GM10266 (cell line): Measurements from ENCODE around the gene P2RY2.

Experiments
- DNase-seq: peaks from one replicate; pipeline ENCODE4 v3.0.0; 2012; ENCODE audit errors: extremely low spot score
- TF ChIP-seq, protein P1 (sequence below): IDR thresholded peaks from 2 replicates; pipeline ENCODE4 v1.5.1; 2012; ENCODE audit warnings: mild to moderate bottlenecking, low read depth; ENCODE audit not compliant: control insufficient read depth, insufficient read depth; ENCODE audit errors: missing control alignments

The P2RY2 gene

DNA sequence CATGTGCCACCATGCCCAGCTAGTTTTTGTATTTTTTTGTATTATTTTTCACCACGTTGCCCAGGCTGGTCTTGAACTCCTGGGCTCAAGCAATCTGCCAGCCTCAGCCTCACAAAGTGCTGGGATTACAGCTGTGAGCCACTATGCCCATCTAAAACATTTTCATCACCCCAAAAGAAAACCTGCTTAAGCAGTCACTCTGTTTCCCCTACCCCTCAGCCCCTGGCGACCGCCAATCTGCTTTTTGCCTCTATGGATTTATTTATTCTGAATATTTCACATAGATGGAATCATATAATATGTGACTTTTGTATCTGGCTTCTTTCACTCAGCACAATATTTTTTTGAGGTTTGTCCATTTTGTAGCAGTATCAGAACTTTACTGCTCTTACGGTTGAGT, 18.6 kb upstream of the P2RY2 start:
- TF ChIP-seq, protein P1, sequence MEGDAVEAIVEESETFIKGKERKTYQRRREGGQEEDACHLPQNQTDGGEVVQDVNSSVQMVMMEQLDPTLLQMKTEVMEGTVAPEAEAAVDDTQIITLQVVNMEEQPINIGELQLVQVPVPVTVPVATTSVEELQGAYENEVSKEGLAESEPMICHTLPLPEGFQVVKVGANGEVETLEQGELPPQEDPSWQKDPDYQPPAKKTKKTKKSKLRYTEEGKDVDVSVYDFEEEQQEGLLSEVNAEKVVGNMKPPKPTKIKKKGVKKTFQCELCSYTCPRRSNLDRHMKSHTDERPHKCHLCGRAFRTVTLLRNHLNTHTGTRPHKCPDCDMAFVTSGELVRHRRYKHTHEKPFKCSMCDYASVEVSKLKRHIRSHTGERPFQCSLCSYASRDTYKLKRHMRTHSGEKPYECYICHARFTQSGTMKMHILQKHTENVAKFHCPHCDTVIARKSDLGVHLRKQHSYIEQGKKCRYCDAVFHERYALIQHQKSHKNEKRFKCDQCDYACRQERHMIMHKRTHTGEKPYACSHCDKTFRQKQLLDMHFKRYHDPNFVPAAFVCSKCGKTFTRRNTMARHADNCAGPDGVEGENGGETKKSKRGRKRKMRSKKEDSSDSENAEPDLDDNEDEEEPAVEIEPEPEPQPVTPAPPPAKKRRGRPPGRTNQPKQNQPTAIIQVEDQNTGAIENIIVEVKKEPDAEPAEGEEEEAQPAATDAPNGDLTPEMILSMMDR: no peak
- no peak for DNase-seq

DNA sequence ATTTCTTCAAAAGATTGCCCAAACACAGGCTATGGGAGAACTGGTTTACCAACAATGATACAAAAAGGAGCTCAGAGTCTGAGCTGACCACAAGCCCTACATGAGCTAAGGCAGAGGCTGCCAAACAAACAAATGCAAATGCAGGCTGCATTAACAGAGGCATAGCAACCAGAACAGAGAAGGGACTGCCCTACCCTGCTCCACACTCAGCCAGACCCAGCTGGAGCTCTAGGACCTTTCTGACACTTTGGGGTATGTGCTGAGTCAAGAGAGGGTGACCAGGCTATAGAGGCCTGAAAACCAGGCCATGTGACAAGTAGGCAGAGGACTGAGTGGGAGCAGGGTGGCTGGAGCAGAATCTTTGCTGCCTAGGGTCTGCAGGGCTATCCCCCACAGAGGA, 17.8 kb upstream of the P2RY2 start:
- no peak for DNase-seq
- TF ChIP-seq, protein P1: no peak

DNA sequence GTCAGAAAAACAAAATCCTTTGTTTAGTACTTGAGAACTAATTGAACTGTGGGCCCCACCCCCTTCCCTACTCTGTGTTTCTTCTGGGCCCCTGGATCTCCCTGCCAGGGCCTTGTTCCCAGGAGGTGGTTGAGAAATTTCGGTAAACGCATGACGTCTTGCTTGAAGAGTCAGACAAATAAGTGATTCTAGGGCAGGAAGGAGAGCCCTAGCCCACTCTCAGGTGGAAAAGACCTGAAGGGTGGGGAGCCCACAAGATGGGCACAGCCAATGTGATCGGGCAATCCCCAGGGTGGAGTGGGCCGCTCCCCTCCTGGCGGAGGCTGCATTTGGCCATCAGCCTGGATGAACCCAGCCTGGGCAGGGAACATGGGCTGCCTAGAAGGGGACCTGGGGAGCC, 16.8 kb upstream of the P2RY2 start:
- TF ChIP-seq, protein P1: no peak
- DNase-seq: no peak

DNA sequence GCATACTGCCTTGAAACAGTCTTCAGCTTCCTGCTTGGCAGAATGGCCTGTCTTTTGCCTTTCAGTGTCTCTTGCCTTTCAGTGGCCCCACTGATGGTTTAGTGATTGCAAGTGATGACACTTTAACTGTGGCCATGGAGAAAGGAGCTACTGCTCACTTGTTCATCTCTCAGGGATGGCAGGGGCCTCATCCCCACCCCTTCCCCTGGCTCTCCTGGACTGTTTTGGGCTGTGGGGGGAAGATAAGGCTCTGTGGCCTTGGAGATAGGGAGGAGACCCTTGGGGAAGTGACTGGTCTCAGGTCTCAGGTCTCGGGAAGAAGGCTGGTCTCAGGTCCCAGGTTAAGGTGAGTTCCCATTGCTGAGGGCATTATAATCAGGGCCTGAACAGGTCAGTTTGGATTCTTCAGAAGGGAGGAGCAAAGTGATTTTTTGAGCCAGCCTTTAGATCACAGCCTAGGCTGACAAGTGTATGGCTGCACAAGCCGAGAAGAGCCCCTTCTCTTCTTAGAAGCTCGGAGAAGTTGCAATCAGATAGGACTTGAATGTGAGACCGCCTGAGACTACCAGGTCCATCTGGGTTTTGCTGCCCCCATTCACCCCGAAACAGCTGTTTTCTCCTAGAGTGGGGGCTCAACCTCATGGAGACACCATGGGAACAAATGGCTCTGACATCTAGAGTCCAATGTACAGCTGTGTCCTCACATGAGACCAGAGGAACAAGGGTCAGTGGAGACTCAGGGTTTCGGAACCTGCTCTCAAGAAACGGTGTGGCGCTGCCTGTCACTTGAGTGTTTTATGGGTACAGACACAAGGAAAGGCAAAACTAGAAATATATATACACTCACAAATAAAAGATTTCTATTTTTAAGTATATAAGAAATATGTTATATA, 15.9 kb upstream of the P2RY2 start:
- TF ChIP-seq, protein P1: no peak
- DNase-seq: no peak

DNA sequence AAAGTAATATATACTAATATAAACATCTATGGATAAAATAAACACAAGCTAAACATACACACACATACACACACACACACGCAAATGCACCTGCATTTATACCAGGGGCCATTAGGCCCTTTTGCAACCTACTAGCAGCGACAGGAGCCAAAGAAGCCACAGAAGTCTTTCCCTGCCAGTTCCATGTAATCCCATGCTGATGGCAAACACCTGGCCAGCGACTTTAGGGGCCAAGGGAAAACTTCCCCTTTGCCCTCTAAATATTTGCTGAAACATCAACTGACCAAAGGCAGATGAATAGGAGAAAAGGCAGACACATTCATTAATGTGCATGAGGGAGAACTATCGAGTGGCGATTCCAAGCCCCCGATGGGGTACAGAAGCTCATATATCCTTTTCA, 14.8 kb upstream of the P2RY2 start:
- TF ChIP-seq, protein P1: no peak
- DNase-seq: no peak

DNA sequence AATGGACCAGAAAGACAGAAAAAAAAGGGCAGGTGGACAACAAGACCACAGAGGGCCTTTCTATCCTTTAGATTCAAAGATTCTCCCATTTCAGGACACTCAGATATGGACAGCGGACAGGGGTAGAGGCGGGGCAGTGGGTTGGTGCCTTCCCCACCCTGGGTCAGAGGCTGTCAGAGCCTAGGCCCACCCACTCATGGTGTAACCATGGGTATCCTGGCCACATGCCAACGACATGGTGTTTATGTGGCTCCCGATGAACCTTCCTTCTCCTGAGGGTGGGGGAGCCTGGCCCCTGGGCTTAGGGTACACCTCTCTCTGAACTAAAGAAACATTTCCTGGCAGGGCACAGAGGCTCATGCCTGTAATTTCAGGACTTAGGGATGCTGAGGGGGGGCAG, 14.3 kb upstream of the P2RY2 start:
- DNase-seq: no peak
- TF ChIP-seq, protein P1: no peak

DNA sequence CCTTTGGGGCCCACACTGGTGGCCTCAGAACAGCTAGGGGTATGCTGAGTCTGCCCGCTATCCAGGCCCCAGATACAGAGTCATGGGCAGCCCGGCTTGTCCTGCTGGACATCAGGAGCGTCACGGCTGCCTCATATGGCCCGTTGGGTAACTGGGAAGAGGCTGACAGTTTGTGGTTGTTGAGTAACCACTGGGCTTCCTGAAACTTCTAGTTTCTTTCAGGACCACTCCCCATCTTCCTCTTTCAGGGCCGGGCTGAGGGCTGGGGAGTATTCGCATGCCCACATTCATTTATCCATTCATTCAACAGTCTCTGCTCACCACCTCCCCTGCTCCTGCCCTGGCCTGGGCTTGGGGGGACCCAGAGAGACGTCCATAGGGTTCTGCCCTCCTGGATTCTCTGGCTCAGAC, 13.4 kb upstream of the P2RY2 start:
- DNase-seq: no peak
- TF ChIP-seq, protein P1: no peak
